Keratinocyte (primary cell): ENCODE data around the gene ANGPTL2.

Source experiments
- EZH2 ChIP-seq: IDR thresholded peaks from one replicate; pipeline ENCODE4 v1.6.1; 2012; ENCODE audit warnings: inconsistent platforms, mild to moderate bottlenecking, low read length, moderate library complexity
- TF ChIP-seq, protein P1 (sequence below), 3 experiments: IDR thresholded peaks in 1 of 3; conservative IDR thresholded peaks in 1 of 3; optimal IDR thresholded peaks in 1 of 3; 2 replicates in 2 of 3; 3 replicates in 1 of 3; pipeline versions ENCODE3 to v1.5.1; 2011; ENCODE audit warnings: low read length in 3 of 3, mild to moderate bottlenecking in 3 of 3, moderate library complexity in 2 of 3, control low read depth in 1 of 3, inconsistent platforms in 1 of 3; ENCODE audit not compliant: insufficient read depth in 2 of 3; ENCODE audit errors: extremely low read depth in 1 of 3

DNA sequence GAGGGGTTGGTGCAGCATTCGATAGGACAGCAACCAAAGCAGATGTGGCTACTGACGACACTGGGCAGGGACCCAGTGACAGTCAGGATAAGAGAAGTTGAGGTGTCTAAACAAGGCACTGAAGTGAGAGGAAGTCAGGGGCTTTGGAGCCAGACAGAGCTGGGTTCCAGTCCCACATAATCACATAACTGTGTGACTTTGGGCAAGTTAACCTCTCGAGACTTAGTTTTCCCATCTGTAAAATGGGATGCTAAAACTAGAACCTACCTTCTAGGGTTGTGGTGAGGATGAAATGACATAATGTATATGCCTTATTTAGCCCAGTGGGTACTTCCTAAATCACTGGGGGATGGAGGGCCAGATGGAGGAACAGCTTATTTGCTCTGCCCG, 3.1 kb downstream of the ANGPTL2 start:
- TF ChIP-seq, protein P1, sequence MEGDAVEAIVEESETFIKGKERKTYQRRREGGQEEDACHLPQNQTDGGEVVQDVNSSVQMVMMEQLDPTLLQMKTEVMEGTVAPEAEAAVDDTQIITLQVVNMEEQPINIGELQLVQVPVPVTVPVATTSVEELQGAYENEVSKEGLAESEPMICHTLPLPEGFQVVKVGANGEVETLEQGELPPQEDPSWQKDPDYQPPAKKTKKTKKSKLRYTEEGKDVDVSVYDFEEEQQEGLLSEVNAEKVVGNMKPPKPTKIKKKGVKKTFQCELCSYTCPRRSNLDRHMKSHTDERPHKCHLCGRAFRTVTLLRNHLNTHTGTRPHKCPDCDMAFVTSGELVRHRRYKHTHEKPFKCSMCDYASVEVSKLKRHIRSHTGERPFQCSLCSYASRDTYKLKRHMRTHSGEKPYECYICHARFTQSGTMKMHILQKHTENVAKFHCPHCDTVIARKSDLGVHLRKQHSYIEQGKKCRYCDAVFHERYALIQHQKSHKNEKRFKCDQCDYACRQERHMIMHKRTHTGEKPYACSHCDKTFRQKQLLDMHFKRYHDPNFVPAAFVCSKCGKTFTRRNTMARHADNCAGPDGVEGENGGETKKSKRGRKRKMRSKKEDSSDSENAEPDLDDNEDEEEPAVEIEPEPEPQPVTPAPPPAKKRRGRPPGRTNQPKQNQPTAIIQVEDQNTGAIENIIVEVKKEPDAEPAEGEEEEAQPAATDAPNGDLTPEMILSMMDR (optimal IDR thresholded peaks at IDR 0.05 in 1 of 3, IDR thresholded peaks at IDR 0.05 in 1 of 3, conservative IDR thresholded peaks at IDR 0.05 in 1 of 3; ENCODE audit: extremely low read depth in 1 of 3, insufficient read depth in 2 of 3, low read length in 3 of 3): no peak
- TF ChIP-seq EZH2: no peak
